HUES48 (cell line): ENCODE measurements around the gene SYNJ1.

Experiments used
- H3K27ac ChIP-seq: one replicate; pipeline ENCODE4 v1.7.0; 2013; ENCODE audit warnings: low read depth, low read length, inconsistent platforms
- H3K27me3 ChIP-seq: 2 replicates; pipeline ENCODE4 v1.6.1; 2013; ENCODE audit warnings: mild to moderate bottlenecking, low read length; ENCODE audit not compliant: control insufficient read depth, insufficient read depth
- H3K36me3 ChIP-seq: 2 replicates; pipeline ENCODE4 v1.6.1; 2013; ENCODE audit warnings: low read length; ENCODE audit not compliant: control insufficient read depth, insufficient read depth
- H3K4me1 ChIP-seq: 2 replicates; pipeline ENCODE4 v1.6.1; 2013; ENCODE audit warnings: mild to moderate bottlenecking, low read length; ENCODE audit not compliant: control insufficient read depth, insufficient read depth
- H3K4me3 ChIP-seq: 2 replicates; pipeline ENCODE4 v1.5.1; 2013; ENCODE audit warnings: mild to moderate bottlenecking, low read depth, low read length
- H3K9ac ChIP-seq: 2 replicates; pipeline ENCODE4 v1.6.1; 2013; ENCODE audit warnings: mild to moderate bottlenecking, low read depth, low read length, moderate library complexity
- H3K9me3 ChIP-seq: 2 replicates; pipeline ENCODE4 v1.6.1; 2013; ENCODE audit warnings: low read length; ENCODE audit not compliant: control insufficient read depth, insufficient read depth

The SYNJ1 gene

GRCh38 chr21:32580949-32581348, 146.9 kb downstream of the SYNJ1 start:
- Histone ChIP-seq H3K9ac (no peak overlapping the region), H3K4me1 (no peaks in the 10 kb centered on the region), H3K36me3 (no peaks in the 10 kb centered on the region), H3K27ac (no peak overlapping the region), H3K4me3 (no peak overlapping the region), H3K27me3 (no peaks in the 10 kb centered on the region), H3K9me3 (no peaks in the 10 kb centered on the region)
